Forelimb muscle (tissue), 1 donor: ENCODE measurements around the gene MAT1A. TPM values are rescaled to one million over a fixed set of nuclear protein-coding genes. Genes with fewer than 3 reads are reported as not detected.
"Not testable (repeated sequence)": the region's sequence is repeated elsewhere in the genome, so short reads cannot be mapped to it uniquely, and the experiment has no call there.

Experiments used
- DNase-seq: peaks from one replicate; pipeline ENCODE4 v3.0.0-alpha.2; 2013; ENCODE audit warnings: low read depth
- polyA plus RNA-seq: library from polyadenylated mRNA; unstranded; fragments of 120-200 nt; gene quantifications from one replicate; pipeline ENCODE4 v1.2.1, GENCODE V29; 2013; ENCODE audit not compliant: insufficient read length

MAT1A gene
- polyA plus RNA-seq, 1 donor = not detected

- not testable (repeated sequence) for DNase-seq
Observed at GRCh38 chr10:80233871-80234270, 55.6 kb downstream of the MAT1A start.

- DNase-seq = not testable (repeated sequence)
Observed at GRCh38 chr10:80226723-80227122, 62.7 kb downstream of the MAT1A start.

- DNase-seq = not testable (repeated sequence)
Observed at GRCh38 chr10:80223031-80223419, 66.4 kb downstream of the MAT1A start.

Other genes with a start within 250 kb of the MAT1A start
- 13.9 TPM for gene TMEM254, start 211.0 kb downstream of the MAT1A start, polyA plus RNA-seq
- 59.1 TPM for gene PLAC9, start 156.9 kb downstream of the MAT1A start, polyA plus RNA-seq
- gene ANXA11, start 84.1 kb downstream of the MAT1A start, polyA plus RNA-seq = 95.1 TPM
- gene DYDC1, start 67.1 kb upstream of the MAT1A start, polyA plus RNA-seq = not detected
- not detected for gene DYDC2, start 67.1 kb upstream of the MAT1A start, polyA plus RNA-seq
- gene PRXL2A, start 118.9 kb upstream of the MAT1A start, polyA plus RNA-seq = 88.8 TPM
- 37.6 TPM for gene TSPAN14, start 164.7 kb upstream of the MAT1A start, polyA plus RNA-seq
- not detected for gene SH2D4B, start 248.2 kb upstream of the MAT1A start, polyA plus RNA-seq